GM13977 (cell line): ENCODE data around the gene FOXA3.
A peak's percentile ranks its signal among the peaks of the same experiment; 100 is the strongest.

ENCODE experiments used
- DNase-seq: peaks from one replicate; pipeline ENCODE4 v3.0.0; 2012; ENCODE audit warnings: low spot score
- CTCF ChIP-seq: IDR thresholded peaks from 2 replicates; pipeline ENCODE4 v1.5.1; 2012; ENCODE audit warnings: mild to moderate bottlenecking, control low read depth; ENCODE audit not compliant: insufficient read depth; ENCODE audit errors: extremely low read depth, missing control alignments
- in situ Hi-C: fragments of 300-500 bp; cut with MboI; formaldehyde crosslinking; loops from one replicate; pipeline ENCODE4 v1.12.0; 2022; ENCODE audit warnings: low sequenced_read_pairs, low pct_unique_long_range_greater_than_20kb, mixed read lengths, inconsistent platforms; ENCODE audit not compliant: unreplicated experiment

The FOXA3 gene

GRCh38 chr19:45870798-45871197, 6.7 kb downstream of the FOXA3 start:
- DNase-seq: no peak
- TF ChIP-seq CTCF: no peak
- in situ Hi-C loops: no loop called here

GRCh38 chr19:45872095-45872919, 8.2 kb downstream of the FOXA3 start:
- no peak for DNase-seq
- in situ Hi-C loops: no loop called here
- no peak for TF ChIP-seq CTCF

- TF ChIP-seq CTCF: no peak
- in situ Hi-C loops: no loop called here
- DNase-seq: no peak
Observed at GRCh38 chr19:45873219-45873772, 9.2 kb downstream of the FOXA3 start.

GRCh38 chr19:45874620-45874966, 10.5 kb downstream of the FOXA3 start:
- no peak for TF ChIP-seq CTCF
- in situ Hi-C loops: no loop called here
- no peak for DNase-seq

GRCh38 chr19:45876161-45876410, 12.0 kb downstream of the FOXA3 start:
- DNase-seq: peak; percentile 80
- TF ChIP-seq CTCF: no peak
- in situ Hi-C loops: no loop called here

GRCh38 chr19:45876411-45877197, 12.5 kb downstream of the FOXA3 start:
- no peak for TF ChIP-seq CTCF
- peak; percentile 54 for DNase-seq
- in situ Hi-C loops: no loop called here
